Heart left ventricle (tissue), 13 donors: ENCODE data around the gene DCUN1D2.

Experiments
- CTCF ChIP-seq, 12 donors: fragments of 200-600 bp; sonication (generic) in 4 of 12; IDR thresholded peaks; one replicate each; pipeline versions ENCODE4 v1.5.0 to v1.8.0; 2018 to 2022; ENCODE audit warnings: antibody characterized with exemption in 12 of 12, mild to moderate bottlenecking in 5 of 12
- POLR2A ChIP-seq, 2 donors: fragments of 450-650 bp; IDR thresholded peaks; one replicate each; pipeline ENCODE4 v1.6.1; 2017; ENCODE audit warnings: antibody characterized with exemption in 2 of 2, mild to moderate bottlenecking in 2 of 2, moderate library complexity in 2 of 2
- donor health status: ischemic (EF 13 %, LVEDD 7.1; RV severe dilation, severe dysfunction).
- donor health status: DM: no; HTN: yes; CAD: no.
- donor health status: DM: no; HTN: no; CAD: no.
- donor health status: ischemic (EF 25% LVEDD 6.9; RV normal size, moderate dysfunction).
- donor health status: ischemic (EF 25% LVEDD 5.7; RV mildly dilated, moderate dysfunction).
- donor health status: ischemic (EF 35%, LVEDD 5.7; RV mildly dilated, moderate dysfunction).
- donor health status: nonischemic (EF 11% LVEDD 7.7; RV severe dilation, severe dysfunction).
- donor health status: DM: yes; HTN: yes; CAD: no.
- donor health status: PGD.
- donor health status: ischemic (EF 29% LVEDD 5.4; RV normal size, mild dysfunction).
- donor health status: nonischemic (EF 23%, LVEDD 6.1; RV moderate dilation, normal function).

GRCh38 chr13:113485545-113485944 is 5.0 kb downstream of the DCUN1D2 start:
- TF ChIP-seq CTCF (IDR thresholded peaks at IDR 0.05), result no peak
- TF ChIP-seq POLR2A (IDR thresholded peaks at IDR 0.05), result no peak
